HEK293T (cell line): ENCODE results near the gene PREX1.
"Not testable (repeated sequence)": the region's sequence is repeated elsewhere in the genome, so short reads cannot be mapped to it uniquely, and the experiment has no call there.

ENCODE experiments used
- ARNT ChIP-seq: fragments of 450-650 bp; IDR thresholded peaks from 2 replicates; pipeline ENCODE4 v1.6.1; 2017; ENCODE audit warnings: mild to moderate bottlenecking
- BHLHE40 ChIP-seq: fragments of 450-650 bp; IDR thresholded peaks from 2 replicates; pipeline ENCODE4 v1.6.1; 2016; ENCODE audit warnings: mild to moderate bottlenecking, moderate library complexity, borderline replicate concordance
- ELF4 ChIP-seq: fragments of 450-650 bp; IDR thresholded peaks from 2 replicates; pipeline ENCODE4 v1.6.1; 2017; ENCODE audit warnings: antibody characterized with exemption
- FOXA1 ChIP-seq: fragments of 450-650 bp; IDR thresholded peaks from 2 replicates; pipeline ENCODE4 v1.6.1; 2016; ENCODE audit warnings: mild to moderate bottlenecking
- FOXM1 ChIP-seq: fragments of 450-650 bp; IDR thresholded peaks from 2 replicates; pipeline ENCODE4 v1.6.1; 2017; ENCODE audit warnings: mild to moderate bottlenecking, borderline replicate concordance
- LEF1 ChIP-seq: fragments of 450-650 bp; IDR thresholded peaks from 2 replicates; pipeline ENCODE4 v1.6.1; 2017; ENCODE audit warnings: mild to moderate bottlenecking, borderline replicate concordance
- NFRKB ChIP-seq: fragments of 450-650 bp; IDR thresholded peaks from 2 replicates; pipeline ENCODE4 v1.6.1; 2016; ENCODE audit warnings: mild to moderate bottlenecking, moderate library complexity
- SP1 ChIP-seq: fragments of 450-650 bp; IDR thresholded peaks from 2 replicates; pipeline ENCODE4 v1.6.1; 2017
- SUZ12 ChIP-seq: fragments of 450-650 bp; IDR thresholded peaks from 2 replicates; pipeline ENCODE4 v1.6.1; 2016; ENCODE audit warnings: mild to moderate bottlenecking
- ZNF384 ChIP-seq: fragments of 450-650 bp; IDR thresholded peaks from 2 replicates; pipeline ENCODE4 v1.6.1; 2016

- TF ChIP-seq BHLHE40, FOXA1, NFRKB, LEF1, SP1, ELF4, FOXM1, ARNT, SUZ12, ZNF384: not testable (repeated sequence)
These were observed 229.4 kb downstream of the PREX1 start for GRCh38 chr20:48598303-48598941.
